ENCODE measurements around the gene MYH15.

Gene MYH15

DNA sequence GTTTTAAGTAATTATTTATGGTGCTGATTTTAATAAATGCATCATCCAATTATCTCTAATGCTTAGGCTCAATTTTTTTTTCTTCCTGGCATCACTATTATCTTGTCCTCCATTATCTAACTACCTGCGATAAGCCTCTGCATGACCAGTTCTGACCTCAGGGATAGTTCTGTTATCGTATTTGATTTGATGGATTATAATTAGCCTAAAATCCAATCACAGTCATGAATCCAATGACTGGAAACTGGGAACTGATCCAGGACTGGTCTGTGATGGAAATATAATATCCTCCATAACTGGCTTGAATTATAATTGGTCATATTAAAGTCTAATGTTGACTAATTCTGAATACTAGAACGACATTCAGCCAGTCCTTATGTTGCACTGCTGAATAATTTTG is 1.1 kb downstream of the MYH15 start:
- peak; percentile 80 for DNase-seq

DNA sequence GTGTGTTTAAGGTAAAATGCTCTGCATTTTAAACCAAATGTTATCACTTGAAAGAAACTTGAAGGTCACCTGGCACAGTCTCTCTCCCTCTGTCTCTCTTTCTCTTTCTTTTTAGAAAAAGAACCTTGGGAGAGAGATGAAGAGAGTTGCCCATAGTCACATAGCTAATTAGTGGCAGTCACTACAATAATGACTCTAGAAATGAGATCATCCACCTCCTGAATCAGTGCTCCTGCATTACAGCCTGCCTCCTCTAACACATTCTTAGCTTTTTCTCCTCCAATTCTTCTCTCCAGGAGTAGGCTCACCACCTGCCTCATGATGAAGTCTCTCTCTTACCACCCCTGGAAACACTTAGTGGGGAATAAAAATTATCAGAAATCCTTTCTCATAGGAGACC is 2.5 kb downstream of the MYH15 start:
- no peak for DNase-seq

DNA sequence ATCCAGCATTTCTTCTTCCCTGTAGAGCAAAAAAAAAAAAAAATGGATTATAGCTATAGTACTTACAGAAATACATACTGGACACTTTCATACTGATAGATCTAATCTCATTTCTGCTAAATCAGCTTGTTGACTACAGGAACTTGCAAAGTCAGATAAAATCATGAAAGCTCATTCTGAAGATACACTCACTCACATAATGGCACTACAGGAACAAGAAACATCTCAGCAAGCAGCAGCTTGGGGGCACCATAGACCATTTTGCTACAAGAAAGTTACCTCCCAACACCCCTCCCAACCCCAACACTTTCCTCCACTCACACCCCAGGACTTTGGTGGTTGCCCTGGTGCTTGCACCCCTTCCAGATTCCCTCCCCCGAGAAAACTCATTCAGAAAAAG is 4.6 kb downstream of the MYH15 start:
- no peak for DNase-seq

DNA sequence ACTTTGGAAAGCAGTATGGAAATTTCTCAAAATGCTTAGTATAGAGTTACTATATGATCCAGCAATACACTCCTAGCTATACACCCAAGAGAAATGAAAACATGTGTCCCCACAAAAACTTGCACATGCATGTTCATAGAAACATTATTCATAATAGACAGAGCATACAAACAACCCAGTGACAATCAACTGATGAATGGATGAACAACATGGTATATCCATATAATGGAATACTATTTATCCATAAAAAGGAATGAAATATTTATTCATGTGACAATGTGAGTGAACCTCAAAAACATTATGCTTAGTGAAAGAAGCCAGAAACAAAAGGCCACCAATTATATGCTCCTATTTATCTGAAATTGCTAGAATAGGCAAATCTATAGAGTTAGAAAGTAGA is 6.7 kb downstream of the MYH15 start:
- no peak for DNase-seq

DNA sequence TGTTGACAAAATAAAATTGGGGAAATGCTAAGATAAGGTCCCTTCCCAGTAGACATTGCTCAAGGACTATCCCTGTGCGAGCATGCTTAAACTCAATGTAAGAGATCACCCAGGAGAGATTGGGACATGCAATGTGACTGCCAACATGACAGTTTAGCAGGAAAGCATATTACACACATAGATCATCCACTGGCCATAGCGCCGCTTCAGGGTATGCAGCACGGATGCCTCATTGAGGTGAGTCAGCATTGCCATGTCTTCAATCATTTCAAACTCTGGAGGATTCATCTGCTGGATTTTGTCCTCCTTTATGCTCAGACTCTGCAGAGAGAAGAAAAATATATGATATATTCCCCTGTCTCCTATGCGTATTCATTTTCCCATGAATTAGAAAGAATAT is 8.9 kb downstream of the MYH15 start:
- no peak for DNase-seq

DNA sequence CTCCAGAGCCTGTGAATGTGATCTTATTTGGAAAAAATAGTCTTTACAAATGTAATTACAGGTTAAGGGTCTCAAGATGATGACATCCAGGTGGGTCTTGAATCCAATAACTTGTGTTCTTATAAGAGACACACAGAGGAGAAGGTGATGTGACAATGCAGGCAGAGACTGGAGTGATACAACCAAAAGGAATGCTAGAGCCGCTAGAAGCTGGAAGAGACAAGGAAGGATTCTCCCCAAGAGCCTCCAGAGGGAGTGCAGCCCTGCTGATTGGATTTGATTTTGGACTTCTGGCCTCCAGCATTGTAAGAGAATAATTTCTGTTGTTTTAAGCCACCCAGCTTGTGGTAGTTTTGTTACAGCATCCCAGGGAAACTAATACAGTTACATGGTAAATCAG is 9.7 kb downstream of the MYH15 start:
- no peak for DNase-seq

DNA sequence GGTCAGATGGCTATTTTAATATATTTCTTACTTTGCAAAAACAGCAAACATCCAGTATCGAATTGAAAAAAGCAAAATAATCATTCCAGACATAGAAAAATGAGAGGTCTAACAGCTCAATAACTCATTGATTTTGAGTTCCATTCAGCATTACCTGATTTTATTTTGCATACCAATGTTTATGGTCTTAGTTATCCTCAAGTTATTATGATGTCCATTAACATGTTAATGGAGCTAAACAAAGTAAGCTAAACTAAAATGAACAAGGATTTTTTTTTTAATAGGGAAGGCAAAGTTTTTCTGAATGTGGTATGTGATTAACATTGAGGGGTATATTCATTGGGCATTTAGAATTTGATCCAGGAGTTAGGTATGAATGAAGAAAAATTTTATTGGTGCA is 13.1 kb downstream of the MYH15 start:
- no peak for DNase-seq

DNA sequence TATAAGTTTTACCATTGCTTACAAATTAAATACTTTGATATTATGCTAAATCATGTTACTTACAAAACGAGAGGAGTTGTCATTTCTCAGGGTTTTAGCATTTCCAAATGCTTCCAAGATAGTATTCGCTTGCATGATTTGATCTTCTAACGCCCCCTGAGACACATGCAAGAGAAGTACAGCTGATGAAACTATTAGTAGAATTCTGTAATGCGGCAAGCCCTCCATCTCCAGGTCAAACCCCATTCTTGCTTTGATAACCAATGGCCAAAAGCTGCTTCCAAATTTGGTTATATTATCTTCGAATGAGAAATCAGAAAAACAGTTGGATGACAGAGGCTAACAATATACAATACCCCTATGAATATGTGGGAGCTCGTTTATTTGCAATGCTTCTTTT is 14.7 kb downstream of the MYH15 start:
- no peak for DNase-seq

DNA sequence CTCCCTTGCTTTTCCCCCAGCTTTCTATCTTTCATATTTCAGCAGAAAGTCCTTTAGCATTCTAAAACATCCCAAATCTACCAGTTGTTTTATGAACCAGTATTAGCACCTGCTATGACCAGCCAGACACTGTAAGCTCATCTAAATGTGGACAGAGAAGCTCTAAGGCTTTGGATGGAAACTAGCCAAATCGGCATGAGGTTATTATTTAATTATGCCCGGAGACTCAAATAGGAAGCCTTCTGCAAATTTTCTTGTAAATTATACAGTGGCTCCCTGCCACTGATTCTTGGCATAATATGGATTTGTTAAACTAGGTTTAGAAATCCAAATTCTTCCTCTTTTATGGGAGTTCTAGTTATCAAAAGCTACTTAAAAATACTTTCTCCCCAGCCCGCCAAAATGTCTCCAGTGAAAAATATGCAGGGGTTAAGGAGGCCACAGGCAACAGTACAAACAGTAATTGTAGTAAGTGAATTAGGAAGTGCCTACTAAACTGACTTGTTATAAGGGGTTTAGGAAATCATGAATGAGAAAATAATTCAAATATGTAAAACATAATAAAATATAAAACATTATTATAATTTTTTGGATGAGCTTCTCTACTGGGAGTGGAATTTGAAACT is 15.4 kb downstream of the MYH15 start:
- peak; percentile 35 for DNase-seq

DNA sequence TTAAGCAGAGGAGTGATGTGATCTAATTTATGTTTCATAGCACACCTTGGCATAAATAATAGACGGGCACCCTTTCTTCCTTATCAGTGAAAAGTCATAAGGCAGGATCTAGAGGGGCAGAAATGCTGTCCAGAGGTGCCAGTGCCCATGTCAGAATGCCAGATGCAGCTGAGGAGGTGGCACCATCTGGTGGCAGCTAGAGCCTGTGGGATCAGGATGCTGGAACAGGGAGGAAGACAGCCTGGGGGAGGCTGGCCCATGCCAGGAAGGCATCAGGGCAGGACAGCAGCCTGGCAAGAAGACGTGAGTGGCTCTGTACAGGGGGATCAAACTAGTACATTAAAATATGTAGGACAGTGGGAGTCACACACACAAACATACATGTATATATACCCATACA is 16.5 kb downstream of the MYH15 start:
- DNase-seq, result no peak

DNA sequence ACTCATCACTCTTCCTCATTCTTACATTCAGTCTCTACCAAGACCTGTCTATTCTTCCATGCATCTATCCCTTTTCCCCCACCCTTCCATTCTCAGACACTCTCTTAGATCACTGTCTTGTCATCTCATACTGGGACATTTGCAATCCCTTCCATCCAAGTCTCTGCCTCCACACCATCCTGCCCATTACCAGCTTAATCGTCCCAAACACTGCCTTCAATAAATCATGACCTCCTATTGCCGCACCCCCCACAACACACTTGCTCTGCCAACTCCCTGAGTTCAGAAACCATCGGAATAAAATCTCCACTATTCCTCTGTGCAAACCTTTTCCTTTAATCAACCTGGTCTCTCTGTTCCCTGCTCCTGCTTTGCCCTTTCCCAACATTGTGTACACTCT is 18.9 kb downstream of the MYH15 start:
- no peak for DNase-seq

DNA sequence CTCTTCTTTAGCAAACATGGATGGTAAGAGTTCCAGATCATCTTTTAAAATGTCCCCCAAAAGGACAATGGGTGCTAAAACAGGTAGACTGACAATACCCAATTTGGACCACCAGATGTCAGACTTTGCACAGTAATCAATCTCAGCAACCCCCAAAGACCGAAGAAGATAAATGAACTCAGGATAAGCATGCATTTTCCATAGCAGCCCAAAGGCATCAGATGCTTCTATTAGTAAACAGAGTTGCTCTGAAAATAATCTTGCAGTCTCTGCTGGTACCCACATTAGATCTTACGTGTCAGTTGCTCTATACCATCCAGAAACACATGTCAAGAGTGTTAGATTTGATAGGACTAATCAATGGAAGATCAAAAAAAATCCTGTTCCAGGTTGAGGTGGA is 20.6 kb downstream of the MYH15 start:
- DNase-seq, result peak; percentile 46

DNA sequence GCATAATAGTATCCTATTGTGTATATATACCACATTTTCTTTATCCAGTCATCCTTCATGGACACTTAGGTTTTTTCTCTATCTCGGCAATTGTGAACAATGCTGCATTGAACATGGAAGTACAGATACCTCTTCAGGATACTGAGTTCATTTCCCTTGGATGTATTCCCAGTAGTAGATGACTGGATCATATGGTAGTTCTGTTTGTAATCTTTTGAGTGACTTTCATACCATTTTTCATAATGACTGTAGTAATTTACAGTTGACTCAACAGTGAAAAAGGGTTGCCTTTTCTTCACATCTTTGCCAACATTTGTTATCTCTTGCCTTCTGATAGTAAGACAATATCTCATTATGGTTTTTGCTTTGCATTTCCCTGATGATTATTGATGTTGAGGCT is 21.8 kb downstream of the MYH15 start:
- no peak for DNase-seq

DNA sequence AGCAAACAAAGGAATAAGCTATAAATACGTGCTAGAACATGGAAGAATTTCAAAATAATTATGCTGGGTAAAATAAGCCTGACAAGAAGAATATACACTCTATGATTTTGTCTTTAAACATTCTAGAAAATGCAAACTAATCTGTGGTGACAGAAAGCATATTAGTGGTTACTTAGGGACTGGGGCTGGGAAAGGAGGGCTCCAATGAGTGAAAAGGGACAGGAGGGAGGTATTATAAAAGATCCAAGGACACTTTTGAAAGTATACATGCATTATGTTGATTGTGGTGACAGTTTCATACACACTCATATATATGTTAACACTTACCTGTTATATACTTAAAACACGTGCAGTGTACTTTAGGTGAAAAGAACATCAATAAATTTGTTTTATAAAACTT is 23.0 kb downstream of the MYH15 start:
- no peak for DNase-seq

DNA sequence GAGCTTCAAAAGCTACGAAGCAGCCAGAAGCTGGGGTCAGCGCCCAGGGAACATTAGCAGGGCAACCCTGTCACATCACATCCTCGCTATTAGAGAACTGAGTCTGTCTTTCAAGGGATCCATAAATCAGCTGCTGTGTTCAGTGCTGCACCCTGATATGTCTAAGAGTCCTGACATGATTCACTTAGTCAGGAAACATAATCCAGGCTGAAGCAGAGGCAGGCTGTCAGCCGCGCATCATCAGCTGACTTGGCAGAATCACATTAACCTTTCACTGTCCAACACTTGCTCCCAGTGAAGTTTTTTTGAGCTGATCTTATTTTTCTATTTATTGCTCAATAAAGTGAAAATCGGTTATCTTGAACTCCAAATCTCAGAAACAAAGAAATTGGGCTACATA is 23.5 kb downstream of the MYH15 start:
- peak; percentile 0 for DNase-seq

DNA sequence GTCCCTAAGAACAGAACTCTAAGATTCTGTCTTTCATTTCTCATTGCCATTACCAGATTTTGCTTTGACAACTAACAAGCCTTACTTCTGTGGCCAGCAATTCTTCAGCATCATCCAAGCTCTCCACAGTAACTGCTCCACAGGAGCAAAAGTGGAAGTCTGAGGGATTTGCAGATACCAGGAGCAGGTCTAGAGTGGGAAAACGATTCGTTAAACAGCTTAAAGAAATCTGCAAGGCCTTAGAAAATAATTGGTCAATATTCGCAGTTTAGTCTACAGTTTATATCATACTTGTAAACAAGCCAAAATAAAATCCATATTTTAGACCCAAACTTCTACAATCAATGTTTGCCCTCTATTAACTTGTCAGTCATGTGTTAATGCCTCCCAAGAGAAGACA is 24.1 kb downstream of the MYH15 start:
- DNase-seq, result no peak

DNA sequence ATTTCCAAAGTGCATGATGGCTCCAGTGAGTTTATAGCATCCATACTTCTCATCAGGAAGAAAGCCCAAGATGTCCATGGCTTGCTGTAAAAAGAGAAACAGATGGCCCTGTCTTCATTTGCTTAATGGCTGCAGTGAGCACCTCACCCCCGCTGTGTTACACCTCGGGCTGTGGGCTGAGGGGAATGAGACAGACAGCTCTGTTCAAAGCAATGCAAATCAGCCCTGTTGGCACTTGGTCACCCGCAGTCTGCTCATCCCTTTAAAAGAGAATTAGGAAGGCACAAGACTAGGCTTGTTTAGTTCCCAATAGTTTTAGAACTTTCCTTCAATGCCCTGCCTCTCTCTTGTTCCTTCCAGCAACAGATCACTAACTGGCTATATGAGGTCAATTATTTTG is 25.2 kb downstream of the MYH15 start:
- DNase-seq, result no peak

DNA sequence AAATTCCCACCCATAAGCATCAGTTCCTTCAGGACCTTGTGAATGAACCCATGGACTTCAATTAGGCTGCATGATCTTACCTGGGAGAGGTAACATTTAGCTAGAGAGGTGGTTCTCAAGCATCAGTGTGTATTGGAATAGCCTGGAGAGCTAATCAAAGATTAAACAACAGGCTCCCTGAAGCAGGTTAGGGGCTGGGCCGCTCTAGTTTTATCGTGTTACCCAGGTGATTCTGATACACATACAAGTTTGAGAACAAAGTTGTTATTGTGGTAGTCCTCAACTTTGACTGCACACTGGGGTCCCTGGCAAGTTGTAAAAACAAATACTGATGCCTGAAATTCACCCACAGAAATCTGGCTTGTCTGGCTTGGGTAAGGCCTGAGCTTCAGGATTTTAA is 31.2 kb downstream of the MYH15 start:
- DNase-seq, result no peak

DNA sequence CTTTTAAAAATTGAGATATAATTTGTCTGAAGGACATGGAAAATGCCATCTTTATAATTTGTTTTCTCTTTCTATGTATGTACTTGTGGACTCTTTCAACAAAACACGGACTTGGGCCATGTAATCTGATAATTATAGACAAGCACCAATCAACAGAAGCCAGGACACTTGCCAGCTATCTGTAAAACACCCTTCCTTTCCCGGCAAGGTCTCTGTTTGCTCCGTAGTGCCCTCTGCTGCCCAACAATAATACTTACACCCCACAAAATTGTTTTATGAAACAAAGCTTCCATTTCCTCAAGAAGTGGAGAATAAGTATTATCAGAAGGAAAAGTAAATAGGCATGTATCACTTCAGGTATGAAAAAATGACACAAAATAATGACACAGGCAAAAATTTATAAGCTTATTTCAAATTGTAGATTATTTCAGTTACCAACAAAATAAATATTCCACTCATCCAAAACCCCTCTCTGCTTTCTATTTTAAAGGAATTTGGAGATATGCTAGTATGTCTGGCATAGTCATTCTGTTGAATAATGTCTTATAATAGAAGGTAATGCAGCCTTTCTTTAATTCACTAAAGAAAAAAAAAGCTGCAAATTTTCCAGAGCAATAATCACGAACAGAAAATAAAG is 32.8 kb downstream of the MYH15 start:
- peak; percentile 79 for DNase-seq

DNA sequence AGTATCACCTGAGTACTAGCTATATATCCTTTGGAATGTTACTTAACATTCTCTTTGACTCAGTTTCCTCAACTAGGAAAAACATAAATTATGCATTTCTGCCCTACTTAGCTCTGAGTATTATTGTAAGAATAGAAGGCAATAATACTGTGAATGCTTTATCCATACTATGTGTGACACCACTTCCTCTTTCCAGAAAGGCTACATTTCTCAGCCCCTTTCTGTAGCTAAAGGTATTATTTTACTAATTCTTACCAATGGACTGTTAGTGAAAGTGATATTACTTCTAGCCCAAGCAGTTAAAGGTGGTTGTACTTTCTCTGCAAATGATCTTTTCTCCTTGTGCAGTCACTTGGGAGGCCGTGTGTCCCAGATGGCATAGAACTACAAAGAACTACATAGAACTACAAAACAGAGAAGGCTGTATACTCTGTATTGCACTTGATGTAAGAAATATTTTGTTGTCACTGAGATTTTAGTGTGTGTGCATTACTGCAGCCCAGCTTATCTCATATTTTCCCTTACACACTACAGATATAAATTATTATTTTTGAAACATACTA is 35.1 kb downstream of the MYH15 start:
- DNase-seq, result no peak

DNA sequence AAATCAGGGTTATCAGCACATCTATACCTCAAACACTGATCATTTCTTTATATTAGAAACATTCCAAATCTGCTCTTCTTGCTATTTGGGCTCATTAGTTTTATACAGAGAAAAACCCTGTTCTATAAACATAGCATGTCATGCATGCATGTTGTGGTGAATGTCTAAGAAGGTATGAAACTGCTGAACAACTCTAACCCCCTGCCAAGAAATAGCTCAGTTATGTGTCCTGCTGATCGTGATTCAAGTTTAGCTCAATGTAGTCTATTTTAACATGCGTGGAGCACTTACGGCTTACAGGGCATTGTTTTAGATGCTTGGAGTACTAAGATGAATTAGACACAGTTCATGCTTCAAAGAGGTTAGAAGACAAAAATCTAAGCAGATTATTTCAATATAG is 35.8 kb downstream of the MYH15 start:
- no peak for DNase-seq

DNA sequence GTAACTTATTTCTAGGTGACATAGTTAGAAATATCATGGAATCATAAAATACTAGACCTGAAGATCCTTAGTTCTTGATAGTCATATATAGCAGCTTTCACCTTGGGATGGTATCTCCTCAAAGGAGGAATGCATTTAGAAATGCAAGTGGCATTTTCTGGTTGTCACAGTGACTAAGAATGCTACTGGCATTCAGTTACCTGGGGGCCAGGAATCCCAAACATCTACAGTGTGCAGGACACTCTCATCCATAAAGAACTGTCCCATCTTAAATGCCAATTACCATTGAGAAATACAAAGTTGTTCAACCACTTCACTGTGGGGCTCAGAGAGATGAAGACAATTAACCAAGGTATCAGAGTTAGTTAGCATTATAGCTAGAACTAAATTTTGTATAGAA is 36.7 kb downstream of the MYH15 start:
- no peak for DNase-seq

DNA sequence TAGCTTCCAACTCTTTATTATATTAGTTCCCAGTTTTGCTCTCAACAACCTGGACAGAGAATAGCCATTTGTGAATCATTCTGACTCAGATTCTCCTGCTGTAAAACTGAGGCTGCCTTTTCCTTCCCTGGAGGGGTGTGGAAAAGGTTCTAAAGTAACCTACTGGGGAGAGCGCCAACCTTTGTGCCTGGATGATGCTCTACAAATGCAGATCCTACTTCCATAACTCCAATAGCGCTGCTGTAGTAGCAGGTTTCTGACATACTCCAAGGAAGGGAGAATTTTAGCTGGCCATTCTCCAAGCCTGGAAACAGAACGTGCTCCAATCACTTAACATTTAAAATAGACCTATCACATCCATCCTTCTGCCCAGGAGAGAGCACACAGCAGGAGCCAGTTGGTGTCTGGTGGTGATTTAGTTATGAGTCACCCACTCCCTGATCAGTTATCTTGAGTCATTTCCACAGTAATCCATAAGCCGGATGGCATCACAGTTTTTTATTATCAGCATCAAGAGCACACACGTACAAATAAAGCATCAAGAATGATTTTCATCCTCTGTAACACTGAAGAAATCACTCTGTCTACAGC is 38.3 kb downstream of the MYH15 start:
- no peak for DNase-seq

DNA sequence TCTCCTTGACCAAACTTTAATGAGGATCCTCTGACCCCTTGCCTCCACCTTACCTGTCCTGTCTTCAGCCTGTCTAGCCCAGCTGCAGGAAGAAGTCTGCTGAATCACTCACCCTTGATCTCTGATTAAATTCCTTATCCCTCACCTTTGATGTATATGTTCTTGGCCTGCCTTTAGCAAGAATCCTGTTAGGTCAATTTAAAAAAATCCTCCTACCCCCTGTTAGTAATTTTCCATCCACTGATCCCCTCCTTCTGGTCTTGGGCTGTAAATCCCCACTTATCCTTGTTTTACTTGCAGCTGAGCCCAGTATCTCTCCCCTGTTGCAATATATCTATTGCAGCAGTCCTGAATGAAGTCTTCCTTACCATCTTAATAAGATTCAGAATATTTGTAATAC is 39.0 kb downstream of the MYH15 start:
- no peak for DNase-seq

DNA sequence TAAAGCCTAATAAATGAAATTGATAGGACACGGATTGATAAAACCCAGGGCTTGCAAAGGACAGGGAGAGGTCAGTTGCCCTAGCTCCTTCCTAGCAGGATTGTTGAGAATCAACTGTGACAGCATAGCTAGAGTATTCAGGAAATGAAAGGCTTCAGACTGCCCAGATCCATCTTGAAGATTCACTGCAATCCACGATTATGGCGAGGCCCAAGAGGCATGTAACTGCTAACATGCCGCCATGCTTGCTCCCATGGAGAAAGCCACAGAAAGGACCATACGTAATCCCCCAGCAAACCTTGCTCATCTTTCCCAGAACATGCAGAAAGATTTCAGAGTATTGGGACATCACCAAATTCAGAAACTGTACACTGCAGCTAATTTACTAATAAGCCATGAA is 41.3 kb downstream of the MYH15 start:
- no peak for DNase-seq
